GM23338 (cell line): ENCODE data around the gene C10orf71. TPM values are rescaled to one million over a fixed set of nuclear protein-coding genes. Genes with fewer than 3 reads are reported as not detected.

Experiments
- ATAC-seq: fragments of 200-7000 bp; cut with Tn5 transposase; 3 replicates; pipeline ENCODE4 v1.9.1; 2020
- DNase-seq: peaks from one replicate; pipeline ENCODE4 v3.0.0-alpha.2; 2015; ENCODE audit warnings: low spot score
- H2AFZ ChIP-seq: fragments of 200-600 bp; sonication (generic); 2 replicates; pipeline ENCODE4 v1.8.0; 2016; ENCODE audit warnings: antibody characterized with exemption, mild to moderate bottlenecking, moderate library complexity
- H3F3A ChIP-seq: fragments of 200-600 bp; sonication (generic); replicated peaks from 2 replicates; pipeline ENCODE4 v1.8.0; 2017; ENCODE audit warnings: antibody characterized with exemption, mixed run types, low read depth
- H3K27ac ChIP-seq: fragments of 200-600 bp; sonication (generic); 2 replicates; pipeline ENCODE4 v1.6.1; 2016; ENCODE audit warnings: low read depth
- H3K27me3 ChIP-seq: fragments of 200-600 bp; sonication (generic); 2 replicates; pipeline ENCODE4 v1.8.0; 2016; ENCODE audit warnings: mild to moderate bottlenecking, mixed run types, moderate library complexity; ENCODE audit not compliant: insufficient read depth
- H3K36me3 ChIP-seq: fragments of 200-600 bp; sonication (generic); 2 replicates; pipeline ENCODE4 v1.8.0; 2016; ENCODE audit warnings: mild to moderate bottlenecking; ENCODE audit not compliant: insufficient read depth
- H3K4me1 ChIP-seq: fragments of 200-600 bp; sonication (generic); 2 replicates; pipeline ENCODE4 v1.8.0; 2016; ENCODE audit warnings: mild to moderate bottlenecking, moderate library complexity; ENCODE audit not compliant: insufficient read depth
- H3K4me2 ChIP-seq: fragments of 200-600 bp; sonication (generic); 2 replicates; pipeline ENCODE4 v1.7.1; 2017; ENCODE audit warnings: mixed run types
- H3K4me3 ChIP-seq: fragments of 200-600 bp; sonication (generic); 2 replicates; pipeline ENCODE4 v1.6.1; 2016; ENCODE audit warnings: mixed run types
- H3K79me2 ChIP-seq: fragments of 200-600 bp; sonication (generic); replicated peaks from 2 replicates; pipeline ENCODE4 v1.8.0; 2017; ENCODE audit warnings: mild to moderate bottlenecking; ENCODE audit not compliant: insufficient read depth
- H3K9me2 ChIP-seq: fragments of 200-600 bp; sonication (generic); 2 replicates; pipeline ENCODE4 v1.8.0; 2017; ENCODE audit not compliant: insufficient read depth
- H4K20me1 ChIP-seq: fragments of 200-600 bp; sonication (generic); replicated peaks from 2 replicates; pipeline ENCODE4 v1.8.0; 2017; ENCODE audit warnings: mild to moderate bottlenecking; ENCODE audit not compliant: insufficient read depth
- H3K27ac Mint-ChIP-seq: 2 replicates; pipeline ENCODE4 v1.8.0; 2020; ENCODE audit warnings: inconsistent platforms, mild to moderate bottlenecking, moderate library complexity, mixed read lengths
- H3K27me3 Mint-ChIP-seq: 3 replicates; pipeline ENCODE4 v1.8.0; 2022; ENCODE audit warnings: low read depth, mild to moderate bottlenecking, moderate library complexity, mixed read lengths, inconsistent platforms; ENCODE audit not compliant: insufficient read depth, poor library complexity
- H3K36me3 Mint-ChIP-seq: 3 replicates; pipeline ENCODE4 v1.8.0; 2021; ENCODE audit warnings: low read depth, mild to moderate bottlenecking, inconsistent platforms, moderate library complexity, mixed read lengths
- H3K4me1 Mint-ChIP-seq: 3 replicates; pipeline ENCODE4 v1.8.0; 2020; ENCODE audit warnings: mild to moderate bottlenecking, inconsistent platforms, mixed read lengths
- H3K4me3 Mint-ChIP-seq: 3 replicates; pipeline ENCODE4 v1.8.0; 2021; ENCODE audit warnings: moderate library complexity, mild to moderate bottlenecking, inconsistent platforms, mixed read lengths
- H3K9me3 Mint-ChIP-seq: 3 replicates; pipeline ENCODE4 v1.8.0; 2020; ENCODE audit warnings: moderate library complexity, mild to moderate bottlenecking, inconsistent platforms, mixed read lengths
- CREB1 ChIP-seq: fragments of 250-450 bp; sonication (Bioruptor Pico); IDR thresholded peaks from 2 replicates; pipeline ENCODE4 v1.5.0; 2020; ENCODE audit warnings: low read depth, mild to moderate bottlenecking, moderate library complexity
- EZH2 ChIP-seq: fragments of 200-600 bp; sonication (generic); IDR thresholded peaks from one replicate; pipeline ENCODE4 v1.8.0; 2017; ENCODE audit warnings: antibody characterized with exemption, mild to moderate bottlenecking, low read depth; ENCODE audit not compliant: unreplicated experiment
- EZH2phosphoT487 ChIP-seq: fragments of 200-600 bp; sonication (generic); IDR thresholded peaks from one replicate; pipeline ENCODE4 v1.8.1; 2018; ENCODE audit warnings: antibody characterized with exemption; ENCODE audit not compliant: unreplicated experiment
- JUNB ChIP-seq: IDR thresholded peaks from one replicate; pipeline ENCODE4 v1.6.1; 2016; ENCODE audit warnings: antibody characterized with exemption; ENCODE audit not compliant: unreplicated experiment
- STAT1 ChIP-seq: IDR thresholded peaks from one replicate; pipeline ENCODE4 v1.6.1; 2016; ENCODE audit warnings: antibody characterized with exemption; ENCODE audit not compliant: unreplicated experiment
- polyA plus RNA-seq: library from polyadenylated mRNA; unstranded; fragments of >200 nt; fragmentation: Nextera tagmentation; extraction: Ambion mirVana; gene quantifications from 2 replicates; pipeline ENCODE4 v1.2.1, GENCODE V29; 2016
- total RNA-seq: library from RNA; depleted of rRNA; stranded (reverse); fragments of >200 nt; shearing (Covaris generic); gene quantifications from 2 replicates; pipeline ENCODE4 v1.2.3, GENCODE V29; 2014
- TF ChIP-seq, protein P1 (sequence below): fragments of 250-450 bp; sonication (Bioruptor Pico); IDR thresholded peaks from 2 replicates; pipeline ENCODE4 v1.5.0; 2020; ENCODE audit warnings: mild to moderate bottlenecking, moderate library complexity
- TF ChIP-seq, protein P2 (sequence below): IDR thresholded peaks from one replicate; pipeline ENCODE4 v1.6.1; 2018; ENCODE audit warnings: antibody characterized with exemption; ENCODE audit not compliant: unreplicated experiment

The C10orf71 gene
- total and polyA plus RNA-seq, 2 experiments from 2014 or later: not detected

DNA sequence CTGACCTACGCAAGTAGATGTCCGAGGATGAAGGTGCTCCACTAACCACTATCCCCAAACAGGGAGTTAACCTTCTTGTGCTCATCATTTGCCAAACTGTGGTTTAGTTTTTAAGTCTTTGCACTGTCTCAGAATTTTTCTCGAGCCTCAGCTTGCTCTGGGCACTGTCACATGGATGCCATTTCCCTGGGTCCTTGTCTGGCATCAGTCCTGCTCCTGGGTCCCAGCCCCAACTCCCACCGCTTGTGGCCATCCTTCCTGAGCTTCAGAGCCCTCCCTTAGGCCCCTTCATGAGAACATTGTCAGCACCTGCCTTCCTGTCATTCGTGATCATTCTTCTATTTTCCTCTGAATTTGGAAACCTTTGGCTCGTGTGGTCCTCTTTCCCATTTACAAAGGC lies 33.8 kb downstream of the C10orf71 start:
- Histone ChIP-seq H3K27me3 (no peaks in the 10 kb centered on the region), H3K27ac (no peak overlapping the region), H3K79me2 (no peaks in the 10 kb centered on the region), H2AFZ (no peak overlapping the region), H3F3A (no peaks in the 10 kb centered on the region), H4K20me1 (no peaks in the 10 kb centered on the region), H3K9me2 (no peaks in the 10 kb centered on the region; the same call in 1 of the 2 replicates), H3K4me2 (no peak overlapping the region), H3K36me3 (no peaks in the 10 kb centered on the region), H3K4me3 (no peak overlapping the region), H3K4me1 (no peaks in the 10 kb centered on the region)
- Mint-ChIP-seq H3K27me3 (peaks cover 10% of the 10 kb centered on the region), H3K36me3 (no peaks in the 10 kb centered on the region), H3K27ac (no peak overlapping the region), H3K4me3 (no peak overlapping the region), H3K4me1 (peaks cover 4% of the 10 kb centered on the region; the same call in 2 of the 3 replicates), H3K9me3 (no peaks in the 10 kb centered on the region; the same call in 2 of the 3 replicates)
- no peak for TF ChIP-seq EZH2
- no peak for TF ChIP-seq STAT1
- TF ChIP-seq JUNB: no peak
- TF ChIP-seq, protein P1, sequence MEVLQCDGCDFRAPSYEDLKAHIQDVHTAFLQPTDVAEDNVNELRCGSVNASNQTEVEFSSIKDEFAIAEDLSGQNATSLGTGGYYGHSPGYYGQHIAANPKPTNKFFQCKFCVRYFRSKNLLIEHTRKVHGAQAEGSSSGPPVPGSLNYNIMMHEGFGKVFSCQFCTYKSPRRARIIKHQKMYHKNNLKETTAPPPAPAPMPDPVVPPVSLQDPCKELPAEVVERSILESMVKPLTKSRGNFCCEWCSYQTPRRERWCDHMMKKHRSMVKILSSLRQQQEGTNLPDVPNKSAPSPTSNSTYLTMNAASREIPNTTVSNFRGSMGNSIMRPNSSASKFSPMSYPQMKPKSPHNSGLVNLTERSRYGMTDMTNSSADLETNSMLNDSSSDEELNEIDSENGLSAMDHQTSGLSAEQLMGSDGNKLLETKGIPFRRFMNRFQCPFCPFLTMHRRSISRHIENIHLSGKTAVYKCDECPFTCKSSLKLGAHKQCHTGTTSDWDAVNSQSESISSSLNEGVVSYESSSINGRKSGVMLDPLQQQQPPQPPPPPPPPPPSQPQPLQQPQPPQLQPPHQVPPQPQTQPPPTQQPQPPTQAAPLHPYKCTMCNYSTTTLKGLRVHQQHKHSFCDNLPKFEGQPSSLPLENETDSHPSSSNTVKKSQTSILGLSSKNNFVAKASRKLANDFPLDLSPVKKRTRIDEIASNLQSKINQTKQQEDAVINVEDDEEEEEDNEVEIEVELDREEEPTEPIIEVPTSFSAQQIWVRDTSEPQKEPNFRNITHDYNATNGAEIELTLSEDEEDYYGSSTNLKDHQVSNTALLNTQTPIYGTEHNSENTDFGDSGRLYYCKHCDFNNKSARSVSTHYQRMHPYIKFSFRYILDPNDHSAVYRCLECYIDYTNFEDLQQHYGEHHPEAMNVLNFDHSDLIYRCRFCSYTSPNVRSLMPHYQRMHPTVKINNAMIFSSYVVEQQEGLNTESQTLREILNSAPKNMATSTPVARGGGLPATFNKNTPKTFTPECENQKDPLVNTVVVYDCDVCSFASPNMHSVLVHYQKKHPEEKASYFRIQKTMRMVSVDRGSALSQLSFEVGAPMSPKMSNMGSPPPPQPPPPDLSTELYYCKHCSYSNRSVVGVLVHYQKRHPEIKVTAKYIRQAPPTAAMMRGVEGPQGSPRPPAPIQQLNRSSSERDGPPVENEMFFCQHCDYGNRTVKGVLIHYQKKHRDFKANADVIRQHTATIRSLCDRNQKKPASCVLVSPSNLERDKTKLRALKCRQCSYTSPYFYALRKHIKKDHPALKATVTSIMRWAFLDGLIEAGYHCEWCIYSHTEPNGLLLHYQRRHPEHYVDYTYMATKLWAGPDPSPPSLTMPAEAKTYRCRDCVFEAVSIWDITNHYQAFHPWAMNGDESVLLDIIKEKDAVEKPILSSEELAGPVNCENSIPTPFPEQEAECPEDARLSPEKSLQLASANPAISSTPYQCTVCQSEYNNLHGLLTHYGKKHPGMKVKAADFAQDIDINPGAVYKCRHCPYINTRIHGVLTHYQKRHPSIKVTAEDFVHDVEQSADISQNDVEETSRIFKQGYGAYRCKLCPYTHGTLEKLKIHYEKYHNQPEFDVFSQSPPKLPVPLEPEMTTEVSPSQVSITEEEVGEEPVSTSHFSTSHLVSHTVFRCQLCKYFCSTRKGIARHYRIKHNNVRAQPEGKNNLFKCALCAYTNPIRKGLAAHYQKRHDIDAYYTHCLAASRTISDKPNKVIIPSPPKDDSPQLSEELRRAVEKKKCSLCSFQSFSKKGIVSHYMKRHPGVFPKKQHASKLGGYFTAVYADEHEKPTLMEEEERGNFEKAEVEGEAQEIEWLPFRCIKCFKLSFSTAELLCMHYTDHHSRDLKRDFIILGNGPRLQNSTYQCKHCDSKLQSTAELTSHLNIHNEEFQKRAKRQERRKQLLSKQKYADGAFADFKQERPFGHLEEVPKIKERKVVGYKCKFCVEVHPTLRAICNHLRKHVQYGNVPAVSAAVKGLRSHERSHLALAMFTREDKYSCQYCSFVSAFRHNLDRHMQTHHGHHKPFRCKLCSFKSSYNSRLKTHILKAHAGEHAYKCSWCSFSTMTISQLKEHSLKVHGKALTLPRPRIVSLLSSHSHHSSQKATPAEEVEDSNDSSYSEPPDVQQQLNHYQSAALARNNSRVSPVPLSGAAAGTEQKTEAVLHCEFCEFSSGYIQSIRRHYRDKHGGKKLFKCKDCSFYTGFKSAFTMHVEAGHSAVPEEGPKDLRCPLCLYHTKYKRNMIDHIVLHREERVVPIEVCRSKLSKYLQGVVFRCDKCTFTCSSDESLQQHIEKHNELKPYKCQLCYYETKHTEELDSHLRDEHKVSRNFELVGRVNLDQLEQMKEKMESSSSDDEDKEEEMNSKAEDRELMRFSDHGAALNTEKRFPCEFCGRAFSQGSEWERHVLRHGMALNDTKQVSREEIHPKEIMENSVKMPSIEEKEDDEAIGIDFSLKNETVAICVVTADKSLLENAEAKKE (CRISPR knock-in tag): no peak
- TF ChIP-seq, protein P2, sequence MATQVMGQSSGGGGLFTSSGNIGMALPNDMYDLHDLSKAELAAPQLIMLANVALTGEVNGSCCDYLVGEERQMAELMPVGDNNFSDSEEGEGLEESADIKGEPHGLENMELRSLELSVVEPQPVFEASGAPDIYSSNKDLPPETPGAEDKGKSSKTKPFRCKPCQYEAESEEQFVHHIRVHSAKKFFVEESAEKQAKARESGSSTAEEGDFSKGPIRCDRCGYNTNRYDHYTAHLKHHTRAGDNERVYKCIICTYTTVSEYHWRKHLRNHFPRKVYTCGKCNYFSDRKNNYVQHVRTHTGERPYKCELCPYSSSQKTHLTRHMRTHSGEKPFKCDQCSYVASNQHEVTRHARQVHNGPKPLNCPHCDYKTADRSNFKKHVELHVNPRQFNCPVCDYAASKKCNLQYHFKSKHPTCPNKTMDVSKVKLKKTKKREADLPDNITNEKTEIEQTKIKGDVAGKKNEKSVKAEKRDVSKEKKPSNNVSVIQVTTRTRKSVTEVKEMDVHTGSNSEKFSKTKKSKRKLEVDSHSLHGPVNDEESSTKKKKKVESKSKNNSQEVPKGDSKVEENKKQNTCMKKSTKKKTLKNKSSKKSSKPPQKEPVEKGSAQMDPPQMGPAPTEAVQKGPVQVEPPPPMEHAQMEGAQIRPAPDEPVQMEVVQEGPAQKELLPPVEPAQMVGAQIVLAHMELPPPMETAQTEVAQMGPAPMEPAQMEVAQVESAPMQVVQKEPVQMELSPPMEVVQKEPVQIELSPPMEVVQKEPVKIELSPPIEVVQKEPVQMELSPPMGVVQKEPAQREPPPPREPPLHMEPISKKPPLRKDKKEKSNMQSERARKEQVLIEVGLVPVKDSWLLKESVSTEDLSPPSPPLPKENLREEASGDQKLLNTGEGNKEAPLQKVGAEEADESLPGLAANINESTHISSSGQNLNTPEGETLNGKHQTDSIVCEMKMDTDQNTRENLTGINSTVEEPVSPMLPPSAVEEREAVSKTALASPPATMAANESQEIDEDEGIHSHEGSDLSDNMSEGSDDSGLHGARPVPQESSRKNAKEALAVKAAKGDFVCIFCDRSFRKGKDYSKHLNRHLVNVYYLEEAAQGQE: no peak
- TF ChIP-seq CREB1 (CRISPR knock-in tag): no peak
- no peak for TF ChIP-seq EZH2phosphoT487
- ATAC-seq: no peak
- DNase-seq: no peak
